ENCODE data around the gene ZNF205. TPM values are rescaled to one million over a fixed set of nuclear protein-coding genes. Genes with fewer than 3 reads are reported as not detected.
A peak's percentile ranks its signal among the peaks of the same experiment; 100 is the strongest.
"Not testable (repeated sequence)": the region's sequence is repeated elsewhere in the genome, so short reads cannot be mapped to it uniquely, and the experiment has no call there.

ZNF205 gene
- total RNA-seq, 1 donor from 2014 or later: 0.09 TPM

GRCh38 chr16:3074860-3075522 is 37.4 kb upstream of the ZNF205 start:
- peaks cover 39% of the 10 kb centered on the region for H3K36me3 Mint-ChIP-seq (ENCODE audit: low read depth)
- H3K9me3 Mint-ChIP-seq: peaks cover 15% of the 10 kb centered on the region
- peak overlapping the region; percentile 100 for H3K27ac Mint-ChIP-seq
- H3K4me1 Mint-ChIP-seq (ENCODE audit: low read depth): peaks cover 75% of the 10 kb centered on the region
- no peaks in the 10 kb centered on the region for H3K27me3 Mint-ChIP-seq (ENCODE audit: low read depth)
- H3K4me3 Mint-ChIP-seq (ENCODE audit: low read depth): peak overlapping the region; percentile 81
- peak; percentile 90 for DNase-seq (ENCODE audit: low spot score)
- intact Hi-C loops (cut with micrococcal nuclease): loop anchor here (1.0 to 2.0 kb wide), 3 partner anchors 8 to 26 kb away; no protein-coding TSS in a partner anchor

- peaks cover 71% of the 10 kb centered on the region for H3K4me1 Mint-ChIP-seq (ENCODE audit: low read depth)
- DNase-seq (ENCODE audit: low spot score): no peak
- H3K27ac Mint-ChIP-seq: peak overlapping the region; percentile 100
- no peaks in the 10 kb centered on the region for H3K27me3 Mint-ChIP-seq (ENCODE audit: low read depth)
- H3K36me3 Mint-ChIP-seq (ENCODE audit: low read depth): peaks cover 40% of the 10 kb centered on the region
- intact Hi-C loops (cut with micrococcal nuclease): loop anchor here (1.0 to 2.0 kb wide), 3 partner anchors 8 to 25 kb away; no protein-coding TSS in a partner anchor
- H3K9me3 Mint-ChIP-seq: peaks cover 17% of the 10 kb centered on the region
- H3K4me3 Mint-ChIP-seq (ENCODE audit: low read depth): peak overlapping the region; percentile 81
Observed at GRCh38 chr16:3075523-3075915, 36.9 kb upstream of the ZNF205 start.

- H3K4me1 Mint-ChIP-seq (ENCODE audit: low read depth): peaks cover 74% of the 10 kb centered on the region
- peak overlapping the region; percentile 100 for H3K27ac Mint-ChIP-seq
- peak overlapping the region; percentile 34 for H3K4me3 Mint-ChIP-seq (ENCODE audit: low read depth)
- peaks cover 20% of the 10 kb centered on the region for H3K9me3 Mint-ChIP-seq
- peaks cover 44% of the 10 kb centered on the region for H3K36me3 Mint-ChIP-seq (ENCODE audit: low read depth)
- DNase-seq (ENCODE audit: low spot score); H3K27me3 Mint-ChIP-seq (ENCODE audit: low read depth): not testable (repeated sequence)
- intact Hi-C loops (cut with micrococcal nuclease): loop anchor here (1.0 to 2.0 kb wide), 3 partner anchors 9 to 25 kb away; no protein-coding TSS in a partner anchor
Observed at GRCh38 chr16:3075946-3076345, 36.4 kb upstream of the ZNF205 start.

GRCh38 chr16:3076577-3076976 is 35.8 kb upstream of the ZNF205 start:
- peaks cover 48% of the 10 kb centered on the region for H3K36me3 Mint-ChIP-seq (ENCODE audit: low read depth)
- intact Hi-C loops (cut with micrococcal nuclease): no loop called here

GRCh38 chr16:3080024-3080423 is 32.4 kb upstream of the ZNF205 start:
- no peak overlapping the region for H3K4me3 Mint-ChIP-seq (ENCODE audit: low read depth)
- intact Hi-C loops (cut with micrococcal nuclease): no loop called here
- H3K9me3 Mint-ChIP-seq: peaks cover 24% of the 10 kb centered on the region
- peaks cover 59% of the 10 kb centered on the region for H3K4me1 Mint-ChIP-seq (ENCODE audit: low read depth)
- DNase-seq (ENCODE audit: low spot score): no peak
- H3K27me3 Mint-ChIP-seq (ENCODE audit: low read depth): no peaks in the 10 kb centered on the region
- peaks cover 57% of the 10 kb centered on the region for H3K36me3 Mint-ChIP-seq (ENCODE audit: low read depth)
- peak overlapping the region; percentile 29 for H3K27ac Mint-ChIP-seq

More at GRCh38 chr16:3076577-3076976, 35.8 kb upstream of the ZNF205 start:
- DNase-seq (ENCODE audit: low spot score): no peak
- peak overlapping the region; percentile 59 for H3K4me3 Mint-ChIP-seq (ENCODE audit: low read depth)
- H3K4me1 Mint-ChIP-seq (ENCODE audit: low read depth): peaks cover 73% of the 10 kb centered on the region
- H3K27ac Mint-ChIP-seq: peak overlapping the region; percentile 100
- peaks cover 24% of the 10 kb centered on the region for H3K9me3 Mint-ChIP-seq
- no peaks in the 10 kb centered on the region for H3K27me3 Mint-ChIP-seq (ENCODE audit: low read depth)

- H3K36me3 Mint-ChIP-seq (ENCODE audit: low read depth): peaks cover 50% of the 10 kb centered on the region
- H3K4me3 Mint-ChIP-seq (ENCODE audit: low read depth); H3K27me3 Mint-ChIP-seq (ENCODE audit: low read depth); intact Hi-C loops (cut with micrococcal nuclease); H3K27ac Mint-ChIP-seq; DNase-seq (ENCODE audit: low spot score): not testable (repeated sequence)
- peaks cover 24% of the 10 kb centered on the region for H3K9me3 Mint-ChIP-seq
- H3K4me1 Mint-ChIP-seq (ENCODE audit: low read depth): peaks cover 55% of the 10 kb centered on the region
Observed at GRCh38 chr16:3081957-3082356, 30.4 kb upstream of the ZNF205 start.

GRCh38 chr16:3083408-3083807 is 29.0 kb upstream of the ZNF205 start:
- Mint-ChIP-seq H3K4me1 (ENCODE audit: low read depth) (peaks cover 51% of the 10 kb centered on the region), H3K36me3 (ENCODE audit: low read depth) (peaks cover 37% of the 10 kb centered on the region), H3K9me3 (peaks cover 16% of the 10 kb centered on the region)
- H3K4me3 Mint-ChIP-seq (ENCODE audit: low read depth); DNase-seq (ENCODE audit: low spot score); H3K27me3 Mint-ChIP-seq (ENCODE audit: low read depth); intact Hi-C loops (cut with micrococcal nuclease); H3K27ac Mint-ChIP-seq: not testable (repeated sequence)

- peaks cover 13% of the 10 kb centered on the region for H3K9me3 Mint-ChIP-seq
- no peak overlapping the region for H3K27ac Mint-ChIP-seq
- intact Hi-C loops (cut with micrococcal nuclease): no loop called here
- no peak overlapping the region for H3K4me3 Mint-ChIP-seq (ENCODE audit: low read depth)
- peaks cover 27% of the 10 kb centered on the region for H3K36me3 Mint-ChIP-seq (ENCODE audit: low read depth)
- DNase-seq (ENCODE audit: low spot score): no peak
- no peaks in the 10 kb centered on the region for H3K27me3 Mint-ChIP-seq (ENCODE audit: low read depth)
- H3K4me1 Mint-ChIP-seq (ENCODE audit: low read depth): peaks cover 43% of the 10 kb centered on the region
Observed at GRCh38 chr16:3084491-3084890, 27.9 kb upstream of the ZNF205 start.

GRCh38 chr16:3084969-3085670 is 27.3 kb upstream of the ZNF205 start:
- Mint-ChIP-seq H3K27ac (peak overlapping the region; percentile 64), H3K9me3 (peaks cover 7% of the 10 kb centered on the region), H3K4me3 (ENCODE audit: low read depth) (peak overlapping the region; percentile 58), H3K36me3 (ENCODE audit: low read depth) (peaks cover 21% of the 10 kb centered on the region), H3K27me3 (ENCODE audit: low read depth) (no peaks in the 10 kb centered on the region), H3K4me1 (ENCODE audit: low read depth) (peaks cover 39% of the 10 kb centered on the region)
- intact Hi-C loops (cut with micrococcal nuclease): no loop called here
- no peak for DNase-seq (ENCODE audit: low spot score)

GRCh38 chr16:3085868-3086595 is 26.4 kb upstream of the ZNF205 start:
- Mint-ChIP-seq H3K27me3 (ENCODE audit: low read depth) (no peaks in the 10 kb centered on the region), H3K36me3 (ENCODE audit: low read depth) (peaks cover 12% of the 10 kb centered on the region), H3K9me3 (peaks cover 3% of the 10 kb centered on the region), H3K4me3 (ENCODE audit: low read depth) (peak overlapping the region; percentile 68), H3K4me1 (ENCODE audit: low read depth) (peaks cover 37% of the 10 kb centered on the region), H3K27ac (peak overlapping the region; percentile 55)
- DNase-seq (ENCODE audit: low spot score): no peak
- intact Hi-C loops (cut with micrococcal nuclease): no loop called here

GRCh38 chr16:3086596-3087242 is 25.7 kb upstream of the ZNF205 start:
- Mint-ChIP-seq H3K27ac (peak overlapping the region; percentile 46), H3K4me1 (ENCODE audit: low read depth) (peaks cover 37% of the 10 kb centered on the region), H3K9me3 (no peaks in the 10 kb centered on the region), H3K4me3 (ENCODE audit: low read depth) (peak overlapping the region; percentile 68), H3K27me3 (ENCODE audit: low read depth) (no peaks in the 10 kb centered on the region), H3K36me3 (ENCODE audit: low read depth) (peaks cover 9% of the 10 kb centered on the region)
- intact Hi-C loops (cut with micrococcal nuclease): no loop called here
- no peak for DNase-seq (ENCODE audit: low spot score)
